ENCODE data around the gene GFER. TPM values are rescaled to one million over a fixed set of nuclear protein-coding genes. Genes with fewer than 3 reads are reported as not detected.

The GFER gene
- polyA plus RNA-seq (2012; rRNA removed), result 13.3 and 20.4 TPM in 2 replicates
- polyA plus RNA-seq (2012; cell fraction: cytosol; rRNA removed), result 12.2 and 13.2 TPM in 2 replicates
- polyA plus RNA-seq (2012; cell fraction: nucleus; rRNA removed), result 20.2 and 20.6 TPM in 2 replicates

- H3K4me1 ChIP-seq (ENCODE audit: control insufficient read depth in 1 of 2, insufficient read depth in 2 of 2, low read depth in 1 of 2, low read length in 1 of 2), result peaks cover 8 to 21% of the 10 kb centered on the region in 2 experiments; a peak in 2 of 4 replicates
- H3K9me3 ChIP-seq, result no peaks in the 10 kb centered on the region
- peak within 1 kb of the TSS; percentile 77 to 80 for H3K4me3 ChIP-seq (ENCODE audit: low read depth in 2 of 2, low read length in 1 of 2)
- peak within 1 kb of the TSS; percentile 99 for H3K4me2 ChIP-seq
- CTCF ChIA-PET, result interaction anchor here (0.6 to 12.9 kb wide), 8 partner anchors 12 to 1089 kb away, joined by 3 to 108 read pairs (median 4); partner anchors contain the start of genes RPS2 and TBL3
- H2AFZ ChIP-seq (ENCODE audit: low read depth), result peak within 1 kb of the TSS; percentile 81; the same call in 1 of the 2 replicates
- peaks cover 5 to 14% of the 10 kb centered on the region in 2 experiments for H3K36me3 ChIP-seq (replicated peaks in 1 of 2; ENCODE audit: control insufficient read depth in 1 of 2, insufficient read depth in 2 of 2, low read length in 1 of 2)
- peaks cover 19% of the 10 kb centered on the region; the same call in 1 of the 2 replicates for H3K79me2 ChIP-seq (ENCODE audit: insufficient read depth)
- no peaks in the 10 kb centered on the region for H3K27me3 ChIP-seq (ENCODE audit: insufficient read depth)
- no peaks in the 10 kb centered on the region for H4K20me1 ChIP-seq (ENCODE audit: insufficient read depth)
- POLR2A ChIA-PET, result interaction anchor here (0.6 to 1.8 kb wide), 3 partner anchors 12 to 19 kb away, joined by 3 to 9 read pairs (median 8); partner anchors contain the start of genes RPS2 and TBL3
- H3K9ac ChIP-seq, result peak within 1 kb of the TSS; percentile 85
- peaks cover 15% of the 10 kb centered on the region for H3F3A ChIP-seq (replicated peaks; ENCODE audit: insufficient read depth)
- WGBS (ENCODE audit: low lambda C conversion rate), result 4% methylated on average over 29 of the region's 109 CpGs
- peak; percentile 99 for DNase-seq
- no peaks in the 10 kb centered on the region for H3K9me2 ChIP-seq
- peak within 1 kb of the TSS; percentile 66 to 95 for H3K27ac ChIP-seq (ENCODE audit: low read depth in 2 of 2, low read length in 1 of 2)
- TF ChIP-seq PBX3 (IDR thresholded peaks at IDR 0.05) (no peak), TEAD4 (IDR thresholded peaks at IDR 0.05; ENCODE audit: borderline replicate concordance, insufficient read depth) (no peak; the same call in 1 of the 2 replicates), MXI1 (IDR thresholded peaks at IDR 0.05; ENCODE audit: low read depth, low read length) (peak; percentile 90), POLR2AphosphoS5 (IDR thresholded peaks at IDR 0.05; ENCODE audit: low read depth, low read length) (peak; percentile 8; the same call in 1 of the 2 replicates), FOXM1 (IDR thresholded peaks at IDR 0.05; ENCODE audit: low read depth) (no peak), USF2 (IDR thresholded peaks at IDR 0.05; ENCODE audit: borderline replicate concordance, low read depth, low read length) (no peak), IRF3 (IDR thresholded peaks at IDR 0.05; ENCODE audit: low read depth, low read length) (no peak), USF1 (IDR thresholded peaks at IDR 0.05; ENCODE audit: borderline replicate concordance, low read depth) (no peak), TCF12 (IDR thresholded peaks at IDR 0.05) (no peak), SMC3 (IDR thresholded peaks at IDR 0.05; ENCODE audit: low read depth, low read length) (peak; percentile 11; the same call in 1 of the 2 replicates), NRF1 (IDR thresholded peaks at IDR 0.05; ENCODE audit: low read depth, low read length) (0 out of 2 replicates have a peak, but pooled peaks have one; percentile 14), GATA2 (CRISPR knock-in tag; IDR thresholded peaks at IDR 0.05) (no peak), FOXJ3 (CRISPR knock-in tag; IDR thresholded peaks at IDR 0.05) (no peak), EP300 (IDR thresholded peaks at IDR 0.05; ENCODE audit: borderline replicate concordance in 1 of 2, low read depth in 1 of 2, low read length in 1 of 2) (no peak), RAD21 (IDR thresholded peaks at IDR 0.05; ENCODE audit: low read length) (no peak), RFX5 (IDR thresholded peaks at IDR 0.05; ENCODE audit: low read length) (no peak), ZBTB33 (IDR thresholded peaks at IDR 0.05; ENCODE audit: borderline replicate concordance, low read depth) (no peak), EZH2phosphoT487 (IDR thresholded peaks at IDR 0.05; ENCODE audit: borderline replicate concordance, low read depth) (no peak), NFIC (IDR thresholded peaks at IDR 0.05; ENCODE audit: borderline replicate concordance) (no peak), JUND (IDR thresholded peaks at IDR 0.05) (no peak), TAF1 (IDR thresholded peaks at IDR 0.05; ENCODE audit: borderline replicate concordance, low read depth, low read length) (peak; percentile 81), GABPA (IDR thresholded peaks at IDR 0.05; ENCODE audit: low read depth) (no peak), YY1 (IDR thresholded peaks at IDR 0.05; ENCODE audit: low read depth) (peak; percentile 94), MEF2A (IDR thresholded peaks at IDR 0.05; ENCODE audit: borderline replicate concordance, low read depth) (no peak), RXRA (IDR thresholded peaks at IDR 0.05; ENCODE audit: borderline replicate concordance, low read depth) (no peak; the same call in 1 of the 2 replicates)
Observed at GRCh38 chr16:1983544-1984346, at the start of gene GFER. GFER (plus strand) TSS chr16:1984193; CDS start chr16:1984219, 26 bp downstream.
